ENCODE results near the gene PRSS22.

PRSS22 gene, protein sequence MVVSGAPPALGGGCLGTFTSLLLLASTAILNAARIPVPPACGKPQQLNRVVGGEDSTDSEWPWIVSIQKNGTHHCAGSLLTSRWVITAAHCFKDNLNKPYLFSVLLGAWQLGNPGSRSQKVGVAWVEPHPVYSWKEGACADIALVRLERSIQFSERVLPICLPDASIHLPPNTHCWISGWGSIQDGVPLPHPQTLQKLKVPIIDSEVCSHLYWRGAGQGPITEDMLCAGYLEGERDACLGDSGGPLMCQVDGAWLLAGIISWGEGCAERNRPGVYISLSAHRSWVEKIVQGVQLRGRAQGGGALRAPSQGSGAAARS

DNA sequence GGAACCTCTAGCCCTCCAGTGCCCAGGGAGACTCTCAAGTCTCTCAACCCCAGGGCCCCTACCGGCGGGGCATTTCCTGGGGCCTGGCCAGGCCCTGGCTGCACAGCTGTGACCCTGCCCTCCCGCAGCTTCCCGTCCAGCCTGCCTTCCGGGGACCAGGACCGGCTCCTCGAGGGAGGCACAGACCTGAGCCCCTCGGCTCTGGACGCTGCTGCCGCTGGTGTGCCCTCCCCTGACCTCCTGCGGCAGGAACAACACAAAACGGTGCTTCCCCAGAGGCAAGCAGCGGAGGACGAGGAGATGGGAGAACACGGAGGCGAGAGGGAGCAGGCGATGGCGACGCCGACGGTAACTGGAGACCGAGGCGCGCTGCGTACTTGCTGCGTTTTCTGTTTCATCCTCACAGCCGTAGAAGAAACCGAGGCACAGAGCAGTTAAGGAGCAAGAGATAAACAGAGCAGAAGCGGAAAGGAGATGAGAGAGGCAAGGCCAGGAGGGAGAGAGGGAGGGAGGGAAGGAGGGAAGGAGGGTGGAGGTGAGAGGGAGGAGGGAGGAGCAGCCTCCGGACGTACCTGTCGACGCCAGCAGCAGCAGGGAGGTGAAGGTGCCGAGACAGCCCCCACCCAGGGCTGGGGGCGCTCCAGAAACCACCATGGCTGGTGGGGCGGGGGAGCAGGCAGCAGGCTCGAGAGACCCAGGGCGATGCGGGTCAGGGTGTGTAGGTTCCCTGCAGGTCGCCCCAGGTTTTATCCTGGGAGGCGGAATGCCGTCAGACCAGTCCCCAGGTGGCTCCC is at the start of gene PRSS22:
PRSS22 (minus strand) TSS at position 720 of the 794 bp plus-strand sequence; CDS start at position 654, 66 bp downstream.
- no peak for DNase-seq (ENCODE audit: low read depth in 2 of 2)

DNA sequence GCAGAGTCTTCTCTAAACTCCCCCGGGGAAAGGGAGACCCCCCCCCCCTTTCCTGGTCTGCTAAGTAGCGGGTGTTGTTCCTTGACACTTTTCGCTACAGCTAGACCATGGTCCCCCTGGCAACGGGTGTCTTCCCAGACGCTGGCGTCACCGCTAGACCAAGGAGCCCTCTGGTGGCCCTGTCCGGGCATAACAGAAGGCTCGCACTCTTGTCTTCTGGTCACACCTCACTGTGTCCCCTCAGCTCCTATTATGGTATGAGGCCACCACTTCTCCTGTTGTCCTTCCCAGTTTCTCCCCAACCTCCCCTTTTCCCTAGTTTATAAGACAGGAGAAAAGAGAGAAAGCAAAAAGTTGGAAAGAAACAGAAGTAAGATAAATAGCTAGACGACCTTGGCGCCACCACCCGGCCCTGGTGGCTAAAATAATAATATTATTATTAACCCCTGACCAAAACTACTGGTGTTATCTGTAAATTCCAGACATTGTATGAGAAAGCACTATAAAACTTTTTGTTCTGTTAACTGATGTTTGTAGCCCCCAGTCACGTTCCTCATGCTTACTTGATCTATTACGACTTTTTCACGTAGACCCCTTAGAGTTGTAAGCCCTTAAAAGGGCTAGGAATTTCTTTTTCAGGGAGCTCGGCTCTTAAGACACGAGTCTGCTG is 49.2 kb upstream of the PRSS22 start:
- peak in 1 of 2 experiments; percentile 31 for DNase-seq (ENCODE audit: low read depth in 2 of 2)

DNA sequence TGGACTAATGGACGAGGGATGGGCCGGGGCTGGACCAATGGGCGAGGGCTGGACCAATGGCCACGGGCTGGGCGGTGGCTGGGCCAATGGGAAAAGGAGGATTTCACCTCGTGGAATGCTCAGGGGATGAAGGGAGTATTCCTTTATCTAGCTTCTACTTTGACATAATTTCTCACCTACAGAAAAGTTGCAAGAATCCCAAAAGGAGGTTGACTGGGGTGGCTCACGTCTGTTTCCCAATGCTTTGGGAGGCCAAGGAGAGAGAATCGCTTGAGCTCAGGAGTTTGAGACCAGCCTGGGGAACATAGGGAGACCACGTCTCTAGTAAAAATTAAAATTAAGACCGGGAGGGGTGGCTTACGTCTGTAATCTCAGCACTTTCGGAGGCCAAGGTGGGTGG is 48.0 kb upstream of the PRSS22 start:
- DNase-seq (ENCODE audit: low read depth in 2 of 2), result no peak

DNA sequence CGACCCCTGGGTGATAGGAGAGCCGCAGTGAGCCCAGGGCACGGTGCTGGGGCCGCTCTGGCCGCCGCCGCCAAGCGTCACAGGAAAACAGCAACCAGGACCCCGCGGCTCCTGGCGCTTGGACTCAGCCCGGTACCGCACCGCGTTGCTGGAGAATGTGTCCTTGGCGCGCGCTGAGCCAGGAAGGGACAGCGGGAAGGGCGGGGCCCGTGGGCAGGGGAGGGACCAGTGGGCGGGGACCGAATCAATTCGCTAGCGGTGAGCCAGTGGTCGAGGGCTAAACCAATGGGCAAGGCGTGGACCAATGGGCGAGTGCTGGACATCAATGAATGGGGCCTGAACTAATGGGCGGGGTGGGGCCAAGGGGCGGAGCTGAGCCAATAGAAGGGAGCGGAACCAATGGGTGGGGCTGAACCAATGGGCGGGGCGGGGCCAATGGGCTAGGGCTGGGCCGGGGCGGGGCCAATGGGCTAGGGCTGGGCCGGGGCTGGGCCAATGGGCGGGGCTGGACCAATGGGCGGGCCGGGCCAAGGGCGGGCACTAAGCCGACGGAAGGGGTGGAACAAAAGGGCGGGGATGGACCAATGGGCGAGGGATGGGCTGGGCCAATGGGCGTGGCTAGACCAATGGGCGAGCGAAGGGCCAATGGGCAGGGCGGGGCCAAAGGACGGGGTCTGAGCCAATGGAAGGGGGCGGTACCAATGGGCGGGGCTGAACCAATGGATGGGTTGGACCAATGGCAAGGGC is 47.4 kb upstream of the PRSS22 start:
- peak; percentile 82 to 99 for DNase-seq (ENCODE audit: low read depth in 2 of 2)

DNA sequence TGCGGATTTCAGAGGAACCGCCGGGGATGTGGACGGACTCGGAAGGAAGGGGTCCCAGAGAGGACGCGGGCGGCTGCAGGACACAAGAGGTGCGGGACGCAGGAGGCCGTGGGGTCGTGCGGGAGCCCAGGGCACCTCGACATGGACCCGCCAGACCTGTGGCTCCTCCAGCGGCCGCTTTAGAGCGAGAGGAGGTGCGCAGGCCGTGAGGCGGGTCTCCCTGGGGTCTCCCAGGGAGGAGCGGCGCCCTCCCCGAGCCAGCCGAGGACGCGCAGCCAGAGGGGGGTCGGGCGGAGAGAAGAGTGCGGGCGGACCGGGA is 46.9 kb upstream of the PRSS22 start:
- no peak for DNase-seq (ENCODE audit: low read depth in 2 of 2)

DNA sequence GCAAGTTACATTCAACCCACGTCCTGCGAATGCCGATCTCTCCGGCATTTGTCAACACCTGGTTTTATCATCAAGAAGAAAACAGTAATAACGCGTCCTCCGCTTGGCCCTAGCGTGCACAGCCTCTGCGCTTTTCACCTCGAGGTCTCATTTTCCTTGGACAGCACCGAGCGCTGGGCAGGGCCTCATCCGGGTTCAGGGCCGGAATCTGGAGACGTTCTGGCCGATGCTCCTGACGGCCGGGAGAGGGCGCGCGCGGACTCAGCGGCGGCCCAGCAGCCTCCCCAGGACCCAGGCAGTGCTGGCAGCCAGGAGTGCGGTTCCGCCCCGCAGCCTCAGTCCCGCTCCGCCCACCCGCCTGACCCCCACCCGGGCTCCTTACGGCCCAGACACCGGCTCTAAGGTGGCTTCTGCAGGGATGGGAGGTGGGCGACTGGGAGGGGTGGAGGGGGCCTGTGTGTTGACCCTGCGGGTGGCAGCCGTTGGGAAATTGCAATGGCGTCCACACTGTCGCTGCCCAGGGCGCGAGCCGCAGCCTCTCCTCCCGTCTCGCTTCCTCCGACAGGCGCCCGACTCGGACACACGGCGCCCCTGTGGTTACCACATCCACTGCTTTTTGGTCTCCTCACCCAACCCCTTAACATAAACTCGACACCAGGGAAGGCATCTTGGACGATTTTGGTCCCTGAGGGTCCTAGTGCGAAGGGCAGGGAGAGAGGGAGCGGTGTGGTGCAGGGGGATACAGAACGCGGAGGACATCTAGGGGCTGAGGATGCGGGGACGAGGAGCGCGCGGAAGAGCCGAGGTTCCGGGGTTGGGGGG is 46.3 kb upstream of the PRSS22 start:
- DNase-seq (ENCODE audit: low read depth in 2 of 2), result peak; percentile 57 to 66

DNA sequence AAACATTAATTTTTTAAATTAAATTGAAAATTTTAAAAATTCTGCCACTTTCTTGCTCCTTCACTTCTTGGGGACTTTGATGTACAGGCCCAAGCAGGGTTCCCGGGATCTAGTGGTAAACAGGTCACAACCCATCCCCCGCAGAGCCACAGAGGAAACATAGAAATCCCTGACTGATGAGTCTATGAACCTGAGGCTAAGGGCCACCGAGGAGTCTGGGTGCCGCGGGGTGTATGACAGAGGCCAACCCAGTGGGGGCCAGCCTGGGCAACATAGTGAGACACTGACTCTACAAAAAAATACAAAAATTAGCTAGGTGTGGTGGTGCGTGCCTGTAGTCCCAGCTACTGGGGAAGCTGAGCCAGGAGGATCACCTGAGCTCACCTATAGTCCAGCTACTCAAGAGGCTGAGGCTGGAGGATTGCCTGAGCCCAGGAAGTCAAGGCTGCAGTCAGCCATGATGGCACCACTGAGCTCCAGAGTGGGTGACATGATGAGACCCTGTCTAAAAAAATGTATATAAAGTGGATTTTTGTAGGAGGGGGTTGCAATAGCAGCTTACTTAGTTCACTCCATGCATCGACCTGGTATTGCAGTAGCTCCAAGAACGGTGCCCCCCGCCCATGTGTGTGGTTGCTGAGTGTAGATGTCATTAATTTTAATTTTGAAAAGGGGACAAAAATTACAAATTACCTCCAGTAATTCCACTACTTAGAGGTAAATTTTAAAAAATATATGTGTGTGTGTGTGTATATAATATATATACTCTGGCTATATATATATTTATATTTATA is 44.6 kb upstream of the PRSS22 start:
- DNase-seq (ENCODE audit: low read depth in 2 of 2), result no peak

DNA sequence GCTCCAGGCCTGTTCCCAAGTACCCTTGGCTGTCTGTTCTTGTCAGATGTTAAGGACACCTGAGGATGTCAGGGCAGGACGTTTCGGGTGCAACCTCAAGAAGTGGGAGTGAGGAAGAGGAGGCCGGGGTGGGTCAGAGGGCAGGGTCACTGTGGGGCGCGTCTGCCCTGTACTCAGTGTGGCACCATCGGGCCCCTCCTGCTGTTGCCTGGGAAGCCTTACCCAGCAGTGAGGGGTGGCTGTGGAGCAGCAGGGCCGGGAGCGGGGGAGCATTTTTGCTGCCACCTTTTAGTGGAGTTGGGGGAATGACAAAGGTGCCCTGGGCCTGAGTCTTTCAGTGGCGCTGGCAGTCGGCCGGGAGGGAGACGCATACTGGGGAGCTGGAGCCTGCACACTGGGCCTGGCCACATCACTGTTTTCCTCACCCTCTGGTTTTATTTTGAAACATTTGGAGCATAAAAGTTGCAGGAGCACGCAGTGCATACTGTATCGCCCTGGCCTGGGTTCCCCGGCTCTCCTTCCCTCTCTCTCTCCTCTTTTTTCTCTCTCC is 42.6 kb upstream of the PRSS22 start:
- no peak for DNase-seq (ENCODE audit: low read depth in 2 of 2)

DNA sequence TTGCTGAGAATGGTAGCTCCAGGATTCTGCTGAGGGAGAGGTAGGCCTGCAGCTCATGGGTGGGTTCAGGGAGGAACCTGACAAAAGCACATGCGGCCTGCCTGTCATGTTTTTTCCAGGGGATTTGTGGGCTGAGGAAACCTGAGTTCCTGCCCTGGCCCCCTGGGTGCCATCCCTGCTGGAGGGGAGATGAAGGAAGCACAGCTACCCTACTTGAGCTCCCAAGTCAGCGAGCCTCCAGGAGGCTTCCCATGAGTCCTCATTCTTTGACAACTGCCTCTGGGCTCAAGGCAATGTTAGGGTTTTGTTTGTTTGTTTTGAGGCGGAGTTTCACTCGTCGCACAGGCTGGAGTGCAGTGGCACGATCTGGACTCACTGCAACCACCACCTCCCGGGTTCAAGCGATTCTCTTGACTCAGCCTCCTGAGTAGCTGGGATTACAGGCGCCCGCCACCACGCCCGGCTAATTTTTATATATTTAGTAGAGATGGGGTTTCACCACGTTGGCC is 41.6 kb upstream of the PRSS22 start:
- DNase-seq (ENCODE audit: low read depth in 2 of 2), result no peak

DNA sequence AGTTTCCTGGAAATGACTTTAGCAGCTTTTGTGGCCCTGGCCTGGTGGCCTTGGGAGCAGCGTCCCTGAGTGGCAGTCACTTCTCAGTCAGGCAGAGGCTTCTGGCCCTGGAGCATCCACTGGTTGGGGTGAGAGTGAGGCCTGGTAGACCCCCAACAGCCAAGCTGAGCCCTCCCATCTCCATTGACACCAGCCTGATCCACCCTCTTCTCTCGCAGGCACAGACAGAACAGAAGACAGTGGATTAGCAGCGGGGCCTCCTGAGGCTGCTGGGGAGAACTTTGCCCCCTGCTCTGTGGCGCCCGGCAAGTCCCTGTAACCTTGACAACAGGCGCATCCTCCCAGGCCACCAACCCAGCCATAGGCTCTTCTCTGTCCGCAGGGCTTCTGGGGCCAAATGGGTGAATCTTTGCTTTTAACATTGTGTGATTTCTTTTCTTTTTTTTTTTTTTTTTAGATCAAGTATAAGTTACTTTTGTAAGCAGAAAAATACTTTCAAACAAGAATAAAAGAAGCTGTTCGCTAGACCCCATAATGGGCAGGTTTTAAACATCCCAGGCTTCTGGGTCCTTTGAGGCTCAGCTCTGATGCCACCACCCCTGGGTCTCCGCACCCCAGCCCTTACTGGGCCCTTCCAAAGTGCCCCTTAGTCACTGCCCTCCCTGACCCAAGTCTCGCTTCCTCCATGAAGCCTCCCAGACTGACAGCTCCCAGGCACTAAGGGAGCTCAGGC is 41.0 kb upstream of the PRSS22 start:
- no peak for DNase-seq (ENCODE audit: low read depth in 2 of 2)

DNA sequence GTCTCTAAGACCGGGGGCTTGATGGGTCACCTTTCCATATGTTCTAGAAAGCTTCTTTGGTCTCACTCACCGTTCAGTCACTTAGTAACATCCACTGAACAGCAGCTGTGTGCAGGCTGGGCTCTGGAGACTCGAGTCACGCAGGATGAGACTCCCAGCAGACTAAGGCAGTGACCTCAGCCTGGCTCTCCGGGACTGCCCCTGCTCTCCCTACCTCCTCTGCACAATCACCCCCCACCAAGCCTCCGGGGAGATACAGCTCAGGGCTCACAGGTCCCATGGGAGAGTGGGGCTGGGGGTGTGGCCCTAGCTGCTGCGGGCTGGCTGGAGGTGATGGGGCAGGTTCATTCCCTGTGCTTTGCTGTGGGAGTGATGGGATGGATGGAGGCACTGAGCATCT is 39.1 kb upstream of the PRSS22 start:
- no peak for DNase-seq (ENCODE audit: low read depth in 2 of 2)

DNA sequence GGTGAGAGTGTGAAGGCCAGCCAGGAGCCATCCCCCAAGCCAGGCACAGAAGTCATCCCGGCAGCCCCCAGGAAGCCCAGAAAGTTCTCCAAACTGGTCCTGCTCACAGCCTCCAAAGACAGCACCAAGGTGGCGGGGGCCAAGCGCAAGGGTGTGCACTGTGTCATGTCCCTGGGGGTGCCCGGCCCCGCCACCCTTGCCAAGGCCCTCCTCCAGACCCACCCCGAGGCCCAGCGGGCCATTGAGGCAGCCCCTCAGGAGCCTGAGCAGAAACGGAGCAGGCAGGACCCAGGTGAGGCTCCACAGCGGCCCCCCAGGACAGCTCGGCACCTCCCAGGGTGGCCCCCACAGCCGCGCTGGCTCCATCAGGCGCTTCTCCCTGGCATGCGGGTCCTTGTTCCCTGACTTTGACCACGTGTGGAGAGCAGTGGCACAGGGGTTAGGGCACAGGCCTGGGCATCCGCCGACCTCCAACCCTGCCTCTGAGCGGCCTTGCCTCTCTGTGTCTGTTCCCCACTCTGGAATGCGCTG is 38.6 kb upstream of the PRSS22 start:
- DNase-seq (ENCODE audit: low read depth in 2 of 2), result no peak

DNA sequence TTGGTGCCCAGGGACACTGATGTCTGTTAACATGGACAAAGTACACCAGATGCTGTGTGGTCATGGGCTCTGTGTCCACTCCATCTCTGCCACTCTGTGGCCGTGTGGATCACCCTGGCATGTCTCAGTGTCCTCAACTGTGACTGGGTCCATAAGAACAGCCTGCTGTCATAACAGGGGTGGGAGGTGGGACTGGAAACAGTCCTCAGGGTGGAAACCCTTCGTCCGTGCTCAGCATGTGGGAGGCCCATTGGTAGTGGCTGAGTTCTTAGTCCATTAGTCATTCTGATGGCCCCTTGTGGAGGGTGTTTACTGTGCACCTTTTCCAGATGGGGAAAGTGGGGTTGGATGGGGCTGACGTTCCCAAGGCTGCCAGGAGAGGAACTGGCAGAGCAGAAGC is 37.8 kb upstream of the PRSS22 start:
- DNase-seq (ENCODE audit: low read depth in 2 of 2), result no peak

DNA sequence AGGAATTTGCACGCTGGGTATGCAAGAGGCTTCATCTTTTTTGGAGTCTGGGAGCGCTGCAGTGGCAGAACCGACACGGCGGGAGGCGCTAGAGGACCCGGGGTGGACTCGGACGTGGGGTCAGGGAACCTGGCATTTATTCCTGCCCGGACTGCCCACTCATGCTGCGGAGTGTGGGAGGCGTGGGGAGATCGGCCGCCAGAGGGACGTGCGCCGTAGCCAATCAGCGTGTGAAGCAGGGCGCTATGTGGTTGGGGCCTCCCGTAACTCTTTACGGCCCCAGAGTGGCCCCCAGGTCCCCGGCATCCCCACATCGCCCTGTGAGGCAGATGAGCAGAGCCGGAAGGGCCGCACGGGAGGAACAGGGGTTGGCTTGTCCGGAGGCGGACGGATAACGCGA is 36.3 kb upstream of the PRSS22 start:
- DNase-seq (ENCODE audit: low read depth in 2 of 2), result no peak

DNA sequence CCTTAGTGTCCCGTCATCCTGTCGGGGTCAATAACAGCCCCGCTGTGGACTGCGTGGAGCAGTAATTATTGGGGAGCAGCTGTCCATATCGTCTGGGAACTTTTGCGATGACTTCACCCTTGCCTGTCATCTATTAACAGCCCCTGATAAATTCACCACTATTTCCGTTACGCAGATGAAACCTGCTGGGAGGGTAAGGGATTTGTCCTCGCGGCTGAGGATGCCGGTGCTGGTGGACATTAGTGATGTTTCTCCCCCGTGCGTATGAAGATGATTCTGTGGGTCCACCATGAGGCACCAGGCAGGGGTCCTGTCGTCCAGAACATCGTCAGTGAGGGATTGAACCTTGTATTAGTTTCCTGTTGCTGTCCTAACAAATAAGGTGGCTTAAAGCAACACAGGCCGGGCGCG is 26.1 kb upstream of the PRSS22 start:
- DNase-seq (ENCODE audit: low read depth in 2 of 2), result no peak

DNA sequence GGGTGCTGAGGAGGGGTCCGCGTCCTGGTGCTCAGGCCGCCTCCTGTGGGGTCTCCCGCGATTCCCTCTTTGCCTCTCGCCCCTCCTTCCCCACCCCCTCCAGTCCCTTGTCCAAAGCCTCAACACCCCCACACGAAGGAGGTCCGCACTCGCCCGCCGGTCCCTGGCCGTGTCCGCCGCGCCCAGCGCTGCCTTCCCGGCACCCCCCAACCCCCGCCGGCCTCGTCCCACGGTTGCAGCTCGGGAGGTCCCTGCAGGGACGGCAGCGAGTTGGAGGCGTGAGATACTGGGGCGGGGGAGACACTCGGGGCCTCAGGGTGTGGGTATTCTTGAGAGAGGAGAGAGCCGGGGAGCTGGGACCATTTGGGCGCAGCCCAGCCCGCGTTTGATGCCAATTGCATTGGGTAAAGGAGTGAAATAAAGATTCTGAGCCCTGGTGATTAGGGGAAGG is 25.5 kb upstream of the PRSS22 start:
- peak in 1 of 2 experiments; percentile 20 for DNase-seq (ENCODE audit: low read depth in 2 of 2)

DNA sequence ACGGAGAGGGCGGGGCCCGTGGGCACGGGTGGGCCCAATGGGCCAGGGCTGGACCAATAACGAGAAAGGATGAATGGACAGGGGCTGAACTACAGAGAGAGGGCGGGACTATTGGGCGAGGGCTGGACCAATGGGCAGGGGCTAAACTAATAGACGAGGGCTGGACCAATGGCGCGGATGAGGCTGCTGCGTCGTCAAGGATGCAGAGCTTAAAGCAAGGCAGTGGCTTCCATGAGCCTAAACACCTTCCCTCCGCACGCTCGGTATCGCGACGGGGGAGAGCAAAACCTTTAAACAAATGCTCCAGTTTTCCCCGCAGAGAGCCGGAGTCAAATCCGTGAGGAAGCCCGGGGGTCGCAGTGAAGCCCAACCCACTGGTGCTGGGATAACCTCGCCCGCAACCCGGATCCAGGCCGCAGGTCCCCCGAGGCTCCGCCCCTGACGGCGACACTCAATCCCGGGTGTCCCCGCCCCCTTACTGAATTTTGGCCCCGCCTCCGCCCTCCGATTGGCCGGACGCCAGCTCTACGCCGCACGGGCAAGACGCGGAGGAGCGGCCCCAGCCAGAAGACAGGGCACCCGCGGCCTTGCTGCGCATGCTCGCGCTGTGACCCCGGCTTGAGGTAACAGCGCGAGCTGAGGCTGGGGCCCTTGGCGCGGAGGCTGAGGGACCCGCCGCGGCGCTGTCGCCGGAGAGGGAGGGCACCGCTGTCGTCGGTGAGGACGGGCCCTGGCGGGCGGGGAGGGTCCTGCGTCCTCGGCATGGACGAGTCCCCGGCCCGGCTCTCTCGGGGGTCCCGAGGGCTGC is 24.9 kb upstream of the PRSS22 start, which contains the start of gene FLYWCH2:
FLYWCH2 (plus strand) TSS at position 566 of the 808 bp plus-strand sequence. CDS start 13,235 bp downstream, outside the sequence.
- DNase-seq (ENCODE audit: low read depth in 2 of 2), result peak; percentile 99 to 100

All from stimulated activated CD4-positive, alpha-beta T cell treated with anti-CD3 and anti-CD28 coated beads, Interleukin-12 subunit alpha, Interleukin-12 subunit beta, amount 100 ng/mL, for 24 hours (primary cell).